HG03097 (cell line): Measurements from ENCODE around the gene SEMA6B.

ENCODE experiments used
- ATAC-seq: cut with Tn5 transposase; IDR thresholded peaks from one replicate; pipeline ENCODE4 v1.9.1; 2021; ENCODE audit not compliant: unreplicated experiment, low FRiP score

The SEMA6B gene

GRCh38 chr19:4498694-4499093 is 60.8 kb downstream of the SEMA6B start:
- no peak for ATAC-seq

- ATAC-seq = no peak
Observed at GRCh38 chr19:4497770-4498389, 61.6 kb downstream of the SEMA6B start.

GRCh38 chr19:4496304-4496703 is 63.2 kb downstream of the SEMA6B start:
- ATAC-seq = no peak

GRCh38 chr19:4495471-4495870 is 64.0 kb downstream of the SEMA6B start:
- no peak for ATAC-seq

- no peak for ATAC-seq
Observed at GRCh38 chr19:4494691-4495064, 64.8 kb downstream of the SEMA6B start.

GRCh38 chr19:4493929-4494690 is 65.4 kb downstream of the SEMA6B start:
- ATAC-seq = no peak

- ATAC-seq = no peak
Observed at GRCh38 chr19:4493104-4493928, 66.2 kb downstream of the SEMA6B start.
